GM19043 (cell line): ENCODE measurements around the gene TMC1.
"Not testable (repeated sequence)": the region's sequence is repeated elsewhere in the genome, so short reads cannot be mapped to it uniquely, and the experiment has no call there.

Experiments used
- ATAC-seq: cut with Tn5 transposase; IDR thresholded peaks from one replicate; pipeline ENCODE4 v1.9.1; 2021; ENCODE audit warnings: low read depth; ENCODE audit not compliant: unreplicated experiment

TMC1 gene

GRCh38 chr9:72734631-72735030, 213.2 kb downstream of the TMC1 start:
- ATAC-seq, result no peak

DNA sequence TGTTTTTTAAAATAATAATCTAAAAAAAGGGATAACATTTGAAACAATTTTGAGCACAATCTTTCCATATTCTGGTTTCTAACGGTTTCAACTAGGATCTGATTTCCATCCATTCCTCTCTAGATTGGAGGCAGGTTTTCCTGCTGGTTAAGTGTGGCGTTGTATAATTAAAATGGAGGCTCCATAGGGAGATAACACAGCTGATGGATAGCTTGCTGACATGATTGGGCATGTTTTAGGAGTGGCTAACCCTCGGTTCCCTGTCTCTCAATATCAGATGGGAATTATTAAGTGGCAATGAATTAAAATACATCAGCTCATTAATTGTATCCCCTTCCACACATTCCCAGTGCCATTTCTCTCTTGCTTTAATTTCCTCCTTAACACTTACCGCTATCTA, 222.4 kb downstream of the TMC1 start:
- ATAC-seq, result no peak

DNA sequence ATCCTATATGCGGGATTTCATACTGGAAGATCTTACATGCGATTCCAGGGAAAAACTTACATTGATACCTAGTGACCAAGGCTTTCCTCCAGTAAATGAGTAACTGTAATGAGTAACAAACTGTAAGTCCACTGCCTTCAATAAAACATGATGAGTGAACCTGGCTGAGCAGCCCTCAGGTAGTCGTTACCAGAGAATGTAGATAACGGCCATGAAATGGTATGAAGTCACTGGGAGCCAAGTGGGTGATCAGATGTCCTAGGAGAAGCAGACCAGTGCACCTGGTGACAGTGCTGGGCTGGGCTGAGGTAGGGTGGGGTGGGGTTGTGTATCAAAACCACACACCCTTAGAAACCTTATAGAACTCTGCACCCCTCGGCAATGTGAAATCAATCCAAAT, 227.9 kb downstream of the TMC1 start:
- no peak for ATAC-seq

DNA sequence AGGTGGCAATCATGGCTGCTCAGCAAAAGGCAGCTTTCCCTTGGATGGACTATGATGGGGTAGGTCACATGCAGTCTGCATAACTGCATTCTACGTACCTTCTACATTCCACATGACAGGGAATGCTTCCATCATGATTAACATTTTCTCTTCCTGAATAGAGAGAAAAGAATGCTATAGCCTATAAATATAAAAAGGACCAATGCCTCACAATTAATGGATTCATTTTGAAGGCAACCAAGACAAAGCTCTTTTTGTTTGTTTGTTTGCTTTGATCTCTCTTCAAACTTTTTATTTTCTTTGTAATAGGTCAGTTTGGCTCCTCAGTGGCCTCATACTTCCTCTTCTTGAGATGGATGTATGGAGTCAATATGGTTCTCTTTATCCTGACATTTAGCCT, 230.1 kb downstream of the TMC1 start:
- ATAC-seq, result no peak

DNA sequence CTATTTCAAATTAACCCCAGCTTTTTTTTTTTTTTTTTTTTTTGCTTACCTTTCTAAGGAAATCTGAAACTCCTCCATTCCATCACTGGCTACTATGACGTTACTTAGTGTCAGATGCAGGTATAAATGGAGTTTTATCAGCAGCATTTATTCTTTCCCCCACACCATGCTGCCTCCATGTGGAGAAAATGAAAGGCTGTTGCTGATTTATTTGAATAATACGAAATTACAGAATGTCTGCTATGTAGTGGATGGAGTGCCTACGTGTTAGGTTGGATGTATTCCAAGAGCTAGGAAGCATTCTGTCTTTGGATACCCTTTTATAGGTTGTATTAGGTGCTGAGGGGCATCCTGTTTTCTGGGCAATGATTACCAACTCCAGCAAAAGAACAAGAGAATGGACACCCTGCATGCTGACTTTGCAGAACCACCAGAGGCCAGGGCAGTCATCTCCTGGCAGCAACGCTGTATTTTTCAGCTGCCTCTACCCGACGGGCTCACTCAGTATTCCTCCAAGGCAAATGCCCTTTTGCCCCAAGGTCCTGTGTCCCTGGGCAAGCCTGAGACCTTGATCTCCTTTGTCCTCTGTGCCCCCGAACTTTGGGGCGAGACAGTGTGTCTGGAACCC, 232.0 kb downstream of the TMC1 start:
- no peak for ATAC-seq

- no peak for ATAC-seq
These were observed 234.4 kb downstream of the TMC1 start for GRCh38 chr9:72755836-72756235.

DNA sequence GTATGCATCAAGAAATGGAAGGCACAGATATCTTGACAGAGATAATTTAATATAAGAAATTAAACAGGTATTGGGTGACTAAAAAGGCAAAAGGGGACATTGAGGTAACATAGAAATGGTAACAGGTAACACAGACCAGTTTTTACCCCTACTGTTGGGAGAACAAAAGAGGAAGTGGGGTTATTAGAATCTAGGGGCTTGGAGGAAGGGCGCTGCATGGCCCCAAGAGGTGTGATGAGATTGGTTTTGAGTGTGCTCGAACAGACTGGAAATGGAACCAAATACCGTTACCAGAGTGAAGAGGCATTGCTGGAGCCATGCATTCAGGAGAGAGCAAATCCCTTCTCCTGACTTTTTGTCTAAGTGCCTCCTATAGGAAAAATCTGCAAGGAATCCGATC, 237.5 kb downstream of the TMC1 start:
- ATAC-seq, result no peak

DNA sequence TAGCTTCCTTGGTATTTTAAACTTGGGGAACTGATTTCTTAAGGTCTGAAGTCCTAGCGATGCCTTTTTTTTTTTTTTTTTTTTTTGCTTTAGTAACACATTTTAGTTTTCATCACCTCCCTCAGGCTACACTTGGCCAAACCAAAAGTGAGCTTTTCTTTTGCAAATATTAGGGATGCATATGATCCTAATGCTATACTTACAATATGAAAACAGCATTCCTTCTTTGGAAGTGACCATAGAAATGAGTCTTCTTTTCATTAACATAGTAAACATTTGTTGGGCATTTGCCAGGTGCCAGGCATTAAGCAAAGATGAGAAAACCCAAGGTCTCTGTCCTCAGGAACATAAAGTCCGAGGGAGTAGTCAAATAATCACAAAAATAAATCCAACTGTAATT, 241.6 kb downstream of the TMC1 start:
- ATAC-seq, result no peak

GRCh38 chr9:72769546-72769945, 248.1 kb downstream of the TMC1 start:
- ATAC-seq, result no peak

GRCh38 chr9:72772661-72773060, 251.3 kb downstream of the TMC1 start:
- ATAC-seq, result no peak

DNA sequence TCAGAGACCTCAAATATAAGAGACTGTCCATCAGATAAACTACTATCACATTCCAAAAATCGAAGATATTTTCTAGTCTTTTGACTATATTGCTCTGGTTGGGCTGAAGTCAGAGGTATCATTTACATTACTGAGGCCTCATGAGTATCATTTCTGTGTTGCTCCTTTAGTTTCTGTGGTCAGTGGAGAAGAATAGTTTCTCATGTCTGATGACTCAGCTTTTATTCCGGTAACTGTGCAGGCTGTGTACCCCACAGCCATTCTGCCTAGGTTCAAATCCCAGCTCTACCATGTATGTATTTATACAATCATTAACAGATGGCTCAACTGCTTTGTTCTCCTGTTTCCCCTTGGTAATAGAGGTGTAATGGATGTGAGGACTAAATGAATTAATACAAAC, 252.2 kb downstream of the TMC1 start:
- no peak for ATAC-seq

- ATAC-seq, result no peak
These were observed 254.2 kb downstream of the TMC1 start for GRCh38 chr9:72775570-72775969.

- ATAC-seq, result no peak
These were observed 258.2 kb downstream of the TMC1 start for GRCh38 chr9:72779614-72780013.

GRCh38 chr9:72786948-72787347, 265.5 kb downstream of the TMC1 start:
- no peak for ATAC-seq

DNA sequence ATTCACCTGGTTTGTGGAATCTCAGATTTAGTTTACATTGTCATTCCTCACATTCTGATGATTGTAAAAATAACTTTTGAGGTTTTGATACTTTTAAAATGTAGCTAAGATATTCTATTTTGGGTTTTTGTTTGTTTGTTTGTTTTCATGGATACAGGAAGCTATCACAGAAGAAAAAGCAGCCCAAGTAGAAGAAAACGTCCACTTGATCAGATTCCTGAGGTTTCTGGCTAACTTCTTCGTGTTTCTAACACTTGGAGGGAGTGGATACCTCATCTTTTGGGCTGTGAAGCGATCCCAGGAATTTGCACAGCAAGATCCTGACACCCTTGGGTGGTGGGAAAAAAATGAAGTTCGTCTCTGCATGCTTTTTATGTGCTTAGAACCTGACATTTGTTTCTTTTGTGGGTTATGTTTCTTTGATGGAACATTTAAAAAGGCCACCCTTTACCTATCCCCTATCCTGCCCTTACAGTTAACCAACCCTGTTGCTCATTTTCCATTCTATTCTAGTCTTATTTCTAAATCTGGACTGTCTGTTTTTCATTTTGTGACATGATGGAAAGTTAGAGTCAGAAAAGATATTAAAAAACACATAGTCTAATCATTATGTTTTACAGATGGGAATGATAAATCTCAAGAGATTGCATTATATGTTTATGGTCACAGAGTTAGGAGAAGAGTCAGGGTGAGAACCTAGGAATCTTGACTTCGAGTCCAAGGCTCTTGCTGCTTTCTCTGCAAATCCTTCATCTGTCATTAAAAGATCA, 267.7 kb downstream of the TMC1 start:
- no peak for ATAC-seq

DNA sequence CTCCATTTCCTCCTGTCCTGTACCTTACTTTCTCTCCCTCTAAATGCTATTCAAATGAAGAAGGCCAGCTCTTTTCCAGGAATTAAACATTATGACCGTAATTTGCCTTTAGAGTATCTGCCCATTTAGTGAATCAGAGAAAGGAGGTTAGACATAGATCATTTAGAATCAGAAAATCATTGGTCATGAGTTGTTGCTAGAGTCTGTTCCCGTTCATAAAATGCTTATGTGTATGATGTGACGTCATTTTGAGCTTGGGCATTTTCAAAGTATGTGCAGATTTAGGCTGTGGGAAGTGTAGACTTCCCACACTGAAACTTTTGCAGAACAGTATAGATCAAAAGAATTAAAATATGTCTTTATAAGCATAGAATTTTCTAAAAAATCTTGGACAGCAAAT, 268.5 kb downstream of the TMC1 start:
- ATAC-seq, result no peak

DNA sequence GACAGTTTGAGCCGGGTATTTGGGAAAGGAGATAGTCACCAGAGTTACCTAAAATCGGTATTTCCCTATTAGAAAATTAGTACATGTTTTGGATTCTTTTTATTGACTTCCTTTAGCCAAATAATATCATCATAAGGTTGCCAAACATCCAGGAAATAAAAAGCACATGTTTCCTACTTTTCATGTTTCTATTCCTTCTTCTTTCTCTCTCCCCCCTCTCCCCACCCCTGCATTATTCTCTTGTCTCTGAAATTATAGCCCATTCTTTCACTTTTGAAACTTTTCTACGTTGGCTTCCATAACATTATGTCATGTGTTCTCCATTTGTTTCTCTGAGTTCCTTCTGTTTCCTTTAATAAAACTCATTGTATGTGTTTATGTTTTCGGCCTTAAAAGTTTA, 269.6 kb downstream of the TMC1 start:
- no peak for ATAC-seq

GRCh38 chr9:72791436-72791835, 270.0 kb downstream of the TMC1 start:
- no peak for ATAC-seq

DNA sequence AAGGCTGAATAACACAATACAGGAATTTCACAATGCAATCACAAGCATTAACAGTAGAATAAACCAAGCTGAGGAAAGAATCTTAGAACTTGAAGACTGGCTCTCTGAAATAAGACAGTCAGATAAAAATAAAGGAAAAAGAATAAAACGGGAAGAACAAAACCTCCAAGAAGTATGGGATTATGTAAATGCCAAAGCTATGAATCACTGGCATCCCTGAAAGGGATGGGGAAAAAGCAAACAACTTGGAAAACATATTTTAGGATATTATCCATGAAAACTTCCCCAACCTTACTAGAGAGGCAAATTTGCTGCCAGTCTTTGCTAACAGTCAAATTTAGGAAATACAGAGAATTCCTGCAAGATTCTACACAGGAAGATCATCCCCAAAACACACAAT, 273.5 kb downstream of the TMC1 start:
- ATAC-seq, result no peak

DNA sequence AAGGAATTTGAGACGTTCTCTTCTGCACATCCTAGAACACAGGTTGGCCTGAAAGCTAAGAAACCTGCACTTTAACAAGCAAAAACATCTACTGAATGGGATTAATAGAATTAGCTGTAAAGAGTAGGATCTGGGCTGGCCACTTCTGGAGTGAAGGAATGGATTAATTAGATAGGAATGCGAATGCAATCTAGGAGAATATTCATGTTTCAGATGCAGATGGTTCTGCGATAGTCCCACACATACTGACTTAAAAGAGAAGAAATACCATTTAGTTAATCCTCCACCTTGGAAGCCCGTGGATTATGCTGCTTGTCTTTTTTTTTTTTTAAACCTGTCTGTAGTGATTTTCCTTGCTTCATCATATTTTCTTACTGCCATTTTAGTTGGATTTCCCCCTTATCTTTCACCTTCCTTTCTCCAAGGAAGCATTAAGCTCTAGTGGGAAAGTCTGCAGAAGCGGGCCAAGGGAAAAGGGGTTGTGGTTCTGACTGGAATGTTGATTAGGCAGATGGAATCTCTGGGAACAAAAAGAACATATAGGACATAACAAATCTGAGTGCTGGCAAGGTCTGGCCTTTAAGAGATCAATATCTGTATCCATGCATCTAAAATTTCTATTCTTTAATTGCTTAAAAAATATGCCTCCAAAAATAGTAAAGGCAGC, 279.1 kb downstream of the TMC1 start:
- ATAC-seq, result no peak

GRCh38 chr9:72805238-72805637, 283.8 kb downstream of the TMC1 start:
- no peak for ATAC-seq

- not testable (repeated sequence) for ATAC-seq
These were observed 285.0 kb downstream of the TMC1 start for GRCh38 chr9:72806313-72806809.
